Esophagus squamous epithelium (tissue), 4 donors: ENCODE results near the gene CHGA.

Source experiments
- POLR2A ChIP-seq, 4 donors: fragments of 450-650 bp; IDR thresholded peaks; one replicate each; pipeline ENCODE4 v1.6.1; 2017; ENCODE audit warnings: antibody characterized with exemption in 4 of 4, mild to moderate bottlenecking in 4 of 4, moderate library complexity in 3 of 4
- TF ChIP-seq, protein P1 (sequence below), 6 experiments: fragments of 450-650 bp in 4 of 6; fragments of 200-600 bp in 2 of 6; sonication (generic) in 2 of 6; IDR thresholded peaks; one replicate each; pipeline ENCODE4 v1.5.1; 2016 to 2019; ENCODE audit warnings: antibody characterized with exemption in 6 of 6, mild to moderate bottlenecking in 4 of 6, moderate library complexity in 4 of 6

DNA sequence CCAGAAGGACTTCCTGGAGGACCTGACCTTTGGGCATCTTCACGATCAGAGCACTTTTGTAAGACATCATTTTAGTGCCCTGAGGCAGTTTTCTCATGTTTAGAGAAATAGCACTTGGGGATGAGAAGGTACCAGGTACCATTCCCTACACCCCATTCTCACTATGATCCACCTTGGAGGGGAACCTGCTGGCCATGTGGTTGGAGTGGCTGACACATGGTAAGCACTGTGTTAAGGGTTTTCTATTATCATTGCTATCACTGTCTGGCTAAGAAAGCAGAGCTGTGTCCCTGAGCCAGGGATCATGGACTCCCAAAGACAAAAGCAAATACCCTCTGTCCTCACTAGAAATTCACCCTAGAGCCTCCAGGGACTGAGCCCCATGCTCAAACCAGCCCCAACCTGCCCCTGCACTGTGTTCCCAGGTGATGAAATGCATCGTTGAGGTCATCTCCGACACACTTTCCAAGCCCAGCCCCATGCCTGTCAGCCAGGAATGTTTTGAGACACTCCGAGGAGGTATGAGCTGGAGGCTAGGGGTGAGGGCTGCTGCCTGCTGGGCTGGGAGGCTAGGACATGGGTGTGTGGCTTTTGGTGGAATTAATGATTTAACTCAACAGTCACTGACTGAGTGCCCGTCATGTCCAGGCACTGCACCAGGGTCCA is 3.4 kb downstream of the CHGA start:
- TF ChIP-seq, protein P1, sequence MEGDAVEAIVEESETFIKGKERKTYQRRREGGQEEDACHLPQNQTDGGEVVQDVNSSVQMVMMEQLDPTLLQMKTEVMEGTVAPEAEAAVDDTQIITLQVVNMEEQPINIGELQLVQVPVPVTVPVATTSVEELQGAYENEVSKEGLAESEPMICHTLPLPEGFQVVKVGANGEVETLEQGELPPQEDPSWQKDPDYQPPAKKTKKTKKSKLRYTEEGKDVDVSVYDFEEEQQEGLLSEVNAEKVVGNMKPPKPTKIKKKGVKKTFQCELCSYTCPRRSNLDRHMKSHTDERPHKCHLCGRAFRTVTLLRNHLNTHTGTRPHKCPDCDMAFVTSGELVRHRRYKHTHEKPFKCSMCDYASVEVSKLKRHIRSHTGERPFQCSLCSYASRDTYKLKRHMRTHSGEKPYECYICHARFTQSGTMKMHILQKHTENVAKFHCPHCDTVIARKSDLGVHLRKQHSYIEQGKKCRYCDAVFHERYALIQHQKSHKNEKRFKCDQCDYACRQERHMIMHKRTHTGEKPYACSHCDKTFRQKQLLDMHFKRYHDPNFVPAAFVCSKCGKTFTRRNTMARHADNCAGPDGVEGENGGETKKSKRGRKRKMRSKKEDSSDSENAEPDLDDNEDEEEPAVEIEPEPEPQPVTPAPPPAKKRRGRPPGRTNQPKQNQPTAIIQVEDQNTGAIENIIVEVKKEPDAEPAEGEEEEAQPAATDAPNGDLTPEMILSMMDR (IDR thresholded peaks at IDR 0.05) = no peak
- TF ChIP-seq POLR2A (IDR thresholded peaks at IDR 0.05) = no peak
